GM18907 (cell line): ENCODE results near the gene KRT71.

Source experiments
- ATAC-seq: cut with Tn5 transposase; IDR thresholded peaks from one replicate; pipeline ENCODE4 v1.9.1; 2021; ENCODE audit warnings: mild to moderate bottlenecking, moderate library complexity; ENCODE audit not compliant: unreplicated experiment

KRT71 gene

GRCh38 chr12:52540531-52540930, 12.4 kb downstream of the KRT71 start:
- no peak for ATAC-seq

- no peak for ATAC-seq
Measured at GRCh38 chr12:52539821-52540173, 13.1 kb downstream of the KRT71 start.

GRCh38 chr12:52539083-52539820, 13.7 kb downstream of the KRT71 start:
- no peak for ATAC-seq

- ATAC-seq = no peak
Measured at GRCh38 chr12:52537101-52537500, 15.8 kb downstream of the KRT71 start.

GRCh38 chr12:52535574-52535973, 17.4 kb downstream of the KRT71 start:
- ATAC-seq = no peak

- no peak for ATAC-seq
Measured at GRCh38 chr12:52534482-52534881, 18.5 kb downstream of the KRT71 start.

GRCh38 chr12:52533686-52534470, 19.1 kb downstream of the KRT71 start:
- no peak for ATAC-seq

- ATAC-seq = no peak
Measured at GRCh38 chr12:52532636-52533035, 20.3 kb downstream of the KRT71 start.

- ATAC-seq = no peak
Measured at GRCh38 chr12:52531566-52532300, 21.2 kb downstream of the KRT71 start.

GRCh38 chr12:52530905-52531304, 22.0 kb downstream of the KRT71 start:
- ATAC-seq = no peak

GRCh38 chr12:52530366-52530765, 22.6 kb downstream of the KRT71 start:
- no peak for ATAC-seq

GRCh38 chr12:52529846-52530245, 23.1 kb downstream of the KRT71 start:
- no peak for ATAC-seq

GRCh38 chr12:52529417-52529816, 23.5 kb downstream of the KRT71 start:
- ATAC-seq = no peak

GRCh38 chr12:52528641-52529143, 24.3 kb downstream of the KRT71 start:
- no peak for ATAC-seq

- no peak for ATAC-seq
Measured at GRCh38 chr12:52527121-52527800, 25.7 kb downstream of the KRT71 start.

GRCh38 chr12:52526511-52526951, 26.4 kb downstream of the KRT71 start:
- no peak for ATAC-seq

GRCh38 chr12:52525661-52526499, 27.1 kb downstream of the KRT71 start:
- no peak for ATAC-seq

- ATAC-seq = no peak
Measured at GRCh38 chr12:52524898-52525591, 27.9 kb downstream of the KRT71 start.

GRCh38 chr12:52524241-52524897, 28.6 kb downstream of the KRT71 start:
- ATAC-seq = no peak
